ENCODE results near the gene KIAA1217.

KIAA1217 gene

DNA sequence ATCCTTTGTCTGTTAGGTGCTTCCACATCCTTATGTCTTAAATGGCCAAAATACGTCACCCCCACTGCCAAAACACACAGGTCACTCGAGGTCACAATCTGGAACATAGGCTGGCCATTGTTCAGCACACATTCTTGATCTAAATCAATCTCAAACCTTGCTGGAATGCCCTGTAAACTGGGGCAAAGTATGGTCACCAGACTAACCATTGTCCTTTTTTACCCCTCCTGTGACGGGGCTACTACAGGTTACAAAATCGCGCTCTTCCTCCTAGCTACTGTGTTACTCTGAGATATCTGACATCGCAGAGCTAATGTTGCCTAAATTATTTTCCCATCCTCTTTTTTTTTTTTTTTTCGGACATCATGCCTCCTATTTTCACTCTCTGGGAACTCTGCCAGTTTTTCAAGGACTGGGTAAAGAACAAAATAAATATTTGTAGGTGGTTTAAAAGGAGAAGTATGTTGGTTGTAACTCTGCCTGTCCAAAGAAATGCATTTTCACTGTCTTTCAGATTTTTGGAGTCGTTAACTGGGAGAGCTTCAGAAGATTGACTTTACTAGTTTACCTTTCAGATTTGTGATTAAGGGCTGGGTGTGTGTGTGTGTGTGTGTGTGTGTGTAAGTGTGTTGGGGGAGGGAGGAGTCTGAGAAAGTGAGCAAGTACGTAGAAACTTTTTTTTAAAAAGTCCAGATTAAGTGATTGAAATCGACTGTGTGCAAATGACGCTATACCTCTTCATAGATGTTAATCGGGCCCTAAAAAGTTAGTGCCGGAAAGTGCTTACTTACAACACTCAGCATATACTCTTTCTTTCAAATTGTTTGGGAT lies 942 bp upstream of the KIAA1217 start:
- no peak for DNase-seq (ENCODE audit: low read depth, low spot score)

DNA sequence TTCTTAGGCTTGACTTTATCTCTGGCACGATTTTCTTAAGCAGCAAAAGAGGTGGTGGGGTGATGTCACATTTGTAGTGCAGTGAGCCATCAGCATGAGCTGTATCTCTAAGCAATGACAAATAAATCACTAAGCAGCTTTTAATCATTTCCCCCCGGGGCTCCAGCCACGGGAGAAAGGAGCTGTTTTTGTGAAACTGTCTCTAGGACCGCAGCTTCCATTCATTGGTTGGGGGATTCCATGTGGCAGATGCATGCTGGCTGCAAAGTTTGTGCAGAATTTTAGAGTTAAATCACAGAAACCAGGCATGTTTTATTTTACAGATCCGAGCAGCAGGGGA lies 464 bp downstream of the KIAA1217 start:
- no peak for DNase-seq (ENCODE audit: low read depth, low spot score)

DNA sequence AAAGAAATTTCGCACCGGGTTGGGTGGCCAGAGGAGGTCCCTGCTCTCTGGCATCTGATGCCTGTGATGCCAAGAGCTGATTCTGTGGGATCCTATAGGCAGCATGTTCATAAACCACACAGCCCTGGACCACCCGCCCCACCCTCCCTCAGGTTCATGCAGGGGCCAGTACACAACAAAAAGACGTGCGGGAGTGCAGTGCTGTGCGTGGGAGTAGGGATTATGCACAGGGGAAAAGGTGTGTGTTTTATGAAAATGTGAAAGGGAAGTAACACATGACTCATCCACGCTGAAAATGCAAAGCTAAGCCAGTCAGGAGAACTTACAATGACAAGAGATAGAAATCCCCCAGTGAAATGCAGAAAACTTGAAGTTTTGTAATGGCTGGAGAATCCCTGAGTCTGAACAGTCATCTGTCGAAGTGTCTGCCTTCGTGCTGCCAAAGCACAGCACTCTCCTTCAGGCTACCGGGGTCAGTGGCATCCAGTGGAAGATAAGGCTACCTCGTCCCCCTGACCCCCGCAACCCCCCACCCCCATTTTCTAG lies 1.1 kb downstream of the KIAA1217 start:
- no peak for DNase-seq (ENCODE audit: low read depth, low spot score)

DNA sequence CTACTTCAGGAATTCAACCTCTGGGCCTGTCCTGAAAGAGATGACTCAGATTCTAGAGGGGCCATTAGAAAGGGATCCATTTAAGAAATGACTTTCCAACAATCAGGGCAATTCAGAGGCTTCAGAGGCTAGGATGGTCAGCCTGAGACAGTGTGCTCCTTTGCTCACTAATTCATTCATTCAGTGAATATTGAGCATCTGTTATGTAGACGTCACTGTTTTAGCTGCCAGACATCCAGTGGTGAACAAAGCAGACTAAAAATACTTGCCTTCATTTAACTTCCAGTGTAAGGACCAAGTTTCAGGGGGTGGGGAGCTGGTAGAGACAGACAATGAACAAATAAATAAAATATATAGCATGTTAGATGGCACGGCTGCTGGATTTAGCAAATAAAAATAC lies 1.6 kb downstream of the KIAA1217 start:
- DNase-seq (ENCODE audit: low read depth, low spot score), result no peak

DNA sequence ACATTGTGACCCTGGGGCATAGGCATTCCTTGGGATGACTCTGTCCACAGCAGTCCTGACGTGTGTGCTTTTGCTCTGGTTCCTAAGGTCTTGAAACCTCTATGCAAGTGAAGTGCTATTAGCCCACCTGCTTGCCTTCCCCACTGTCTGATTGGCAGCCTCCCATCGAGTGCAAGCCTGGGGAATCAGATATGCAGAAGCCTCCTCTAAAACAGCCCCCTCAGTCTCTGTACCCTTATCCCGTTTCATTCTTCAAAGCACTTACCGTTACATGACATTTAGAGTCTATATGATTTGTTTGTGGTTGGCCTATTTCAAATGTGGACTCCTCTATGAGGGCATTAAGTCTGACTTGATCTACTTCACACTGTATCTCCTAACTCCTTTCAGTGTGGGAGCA lies 4.3 kb downstream of the KIAA1217 start:
- DNase-seq (ENCODE audit: low read depth, low spot score), result no peak

DNA sequence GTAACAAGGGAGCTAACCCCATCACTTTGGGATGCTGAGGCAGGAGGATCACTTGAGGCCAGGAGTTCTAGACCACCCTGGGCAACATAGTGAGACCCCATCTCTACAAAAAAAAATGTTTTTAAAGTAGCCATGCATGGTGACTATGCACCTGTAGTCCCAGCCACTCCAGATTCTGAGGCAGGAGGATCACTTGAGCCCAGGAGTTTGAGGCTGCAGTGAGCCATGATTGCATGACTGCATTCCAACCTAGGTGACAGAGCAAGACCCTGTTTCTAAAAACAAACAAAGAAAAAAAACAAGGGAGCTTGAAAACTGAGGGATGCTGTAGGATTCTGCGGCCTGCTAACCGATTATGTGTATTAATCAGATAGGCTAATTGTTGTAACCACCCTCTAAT lies 4.9 kb downstream of the KIAA1217 start:
- no peak for DNase-seq (ENCODE audit: low read depth, low spot score)

DNA sequence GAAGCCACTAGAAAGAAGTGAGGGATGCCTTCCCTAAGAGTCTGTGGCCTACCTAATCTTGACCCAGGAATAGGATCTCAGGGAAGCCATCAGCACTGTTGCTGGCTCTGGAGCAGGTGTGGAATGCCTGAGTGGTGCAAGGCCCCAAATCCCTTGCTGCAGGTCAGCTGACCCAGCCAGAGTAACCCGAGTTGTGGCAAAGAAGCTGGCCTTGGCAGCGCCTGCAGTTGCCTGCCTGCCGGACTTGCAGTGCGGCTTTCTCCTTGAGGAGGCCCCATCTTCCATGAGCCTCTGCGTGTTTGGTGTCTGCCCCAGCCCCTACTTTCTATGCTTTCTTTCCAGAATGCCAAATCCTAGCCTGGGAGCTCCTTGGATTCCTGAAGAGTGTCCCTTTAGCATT lies 5.8 kb downstream of the KIAA1217 start:
- no peak for DNase-seq (ENCODE audit: low read depth, low spot score)

DNA sequence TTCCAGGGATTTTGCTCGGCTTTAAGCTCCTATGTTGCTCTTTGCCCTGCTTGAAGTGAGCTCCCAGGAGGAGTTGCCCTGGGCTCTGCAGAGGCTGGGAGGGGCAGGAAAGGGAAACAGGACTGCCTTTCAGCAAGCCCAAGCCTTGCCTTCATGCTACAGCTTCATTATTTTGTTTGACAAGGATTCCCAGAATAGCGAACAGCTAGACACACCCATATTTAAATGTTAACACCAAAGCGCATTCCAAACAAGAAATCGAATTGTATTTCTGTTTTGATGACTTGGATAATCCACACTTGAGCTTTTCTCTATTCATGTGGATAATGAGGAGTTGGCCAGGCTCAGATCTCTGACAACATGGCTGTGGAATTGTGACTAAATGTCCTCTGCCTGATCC lies 6.3 kb downstream of the KIAA1217 start:
- no peak for DNase-seq (ENCODE audit: low read depth, low spot score)

DNA sequence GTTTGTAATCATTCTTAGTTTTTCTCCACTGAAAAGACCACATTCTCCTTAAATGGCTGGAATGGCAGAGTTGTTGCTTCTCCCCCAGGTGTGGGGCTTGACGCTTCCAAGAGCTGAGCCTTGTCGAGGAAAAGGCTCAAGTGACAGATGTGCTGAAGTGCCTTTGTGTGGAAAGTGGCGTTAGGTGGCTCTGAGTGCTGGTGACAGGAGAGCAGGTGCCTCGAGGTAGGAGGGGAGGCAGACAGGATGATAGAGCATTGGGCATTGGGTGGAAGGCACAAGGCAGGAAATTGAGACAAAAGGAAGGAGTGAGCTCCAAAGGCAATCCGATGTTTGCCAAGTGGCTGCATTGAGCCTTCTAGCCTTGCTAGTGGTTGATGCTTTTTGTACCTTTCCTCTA lies 6.7 kb downstream of the KIAA1217 start:
- no peak for DNase-seq (ENCODE audit: low read depth, low spot score)

DNA sequence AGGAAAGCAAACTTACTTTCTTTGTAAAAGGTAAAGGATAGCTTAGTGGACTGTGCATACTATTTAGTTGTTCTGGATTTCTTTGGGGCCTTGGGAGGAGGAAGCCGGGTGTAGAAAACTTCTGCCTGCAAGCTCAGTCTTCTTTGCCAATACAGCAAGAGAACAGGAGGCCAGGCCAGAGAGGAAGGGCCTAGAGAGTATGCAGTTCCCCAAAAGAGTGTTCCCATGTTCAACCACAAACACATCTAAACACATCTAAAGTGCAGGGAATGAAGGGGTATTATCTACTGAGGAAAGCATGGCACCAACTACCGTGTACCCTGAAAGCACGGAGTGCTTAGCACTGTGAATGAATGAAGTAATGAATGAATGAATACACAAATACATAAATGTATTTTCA lies 11.0 kb downstream of the KIAA1217 start:
- no peak for DNase-seq (ENCODE audit: low read depth, low spot score)

DNA sequence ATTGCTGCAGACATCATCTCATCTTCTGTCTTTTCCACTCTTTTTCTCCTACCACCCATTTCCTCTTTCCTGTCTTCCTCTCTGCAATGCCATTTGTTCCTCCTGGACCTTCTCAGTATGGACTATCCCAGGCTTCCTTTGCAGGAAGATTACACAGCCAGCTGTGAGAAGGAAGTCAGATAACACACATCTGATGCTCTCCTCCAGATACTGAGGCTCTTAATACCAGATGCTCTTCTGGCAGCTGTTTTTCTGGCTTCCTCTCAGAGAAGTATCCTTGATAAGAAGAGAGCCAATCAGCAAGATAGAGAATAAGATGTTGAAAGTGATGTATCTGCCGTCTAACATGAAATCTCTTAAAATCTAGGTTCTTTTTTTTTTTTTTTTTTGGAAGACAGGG lies 14.4 kb downstream of the KIAA1217 start:
- DNase-seq (ENCODE audit: low read depth, low spot score), result no peak

DNA sequence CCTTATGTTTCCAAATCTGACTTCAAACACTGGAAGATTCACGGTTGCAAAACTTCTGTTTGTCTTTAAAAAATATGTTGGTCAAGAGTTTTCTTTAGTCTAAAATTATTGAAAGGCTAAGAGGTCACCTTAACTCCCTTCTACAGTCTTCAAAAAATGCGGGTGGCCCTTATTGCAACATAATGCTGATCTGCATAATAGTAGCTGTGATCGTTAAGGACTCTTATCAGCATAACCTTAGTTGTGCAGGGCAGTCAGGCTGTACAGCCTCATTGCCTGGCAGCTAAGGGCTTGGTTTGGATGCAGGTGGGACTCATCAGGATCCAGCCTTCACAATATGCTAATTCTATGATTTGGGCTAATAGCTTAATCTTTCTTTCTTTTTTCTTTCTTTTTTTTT lies 15.0 kb downstream of the KIAA1217 start:
- no peak for DNase-seq (ENCODE audit: low read depth, low spot score)

DNA sequence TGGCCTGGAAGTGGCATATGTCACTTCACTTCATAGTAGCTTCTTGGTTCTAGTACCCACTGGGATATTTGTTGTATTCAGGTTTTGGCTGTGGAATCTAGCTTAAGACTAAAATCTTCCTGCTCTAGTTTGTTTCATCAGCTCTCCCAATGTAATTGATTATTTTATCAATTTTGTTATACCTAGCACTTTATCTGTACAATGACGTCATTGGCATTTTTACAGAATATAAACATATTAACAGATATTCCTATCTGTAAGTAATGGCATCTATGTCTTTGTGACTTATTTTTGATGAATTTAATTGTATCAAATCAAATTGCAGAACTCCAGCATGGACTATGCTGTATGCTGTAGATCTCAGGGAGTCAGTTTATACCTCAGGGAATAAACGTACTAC lies 19.7 kb downstream of the KIAA1217 start:
- DNase-seq (ENCODE audit: low read depth, low spot score), result no peak

DNA sequence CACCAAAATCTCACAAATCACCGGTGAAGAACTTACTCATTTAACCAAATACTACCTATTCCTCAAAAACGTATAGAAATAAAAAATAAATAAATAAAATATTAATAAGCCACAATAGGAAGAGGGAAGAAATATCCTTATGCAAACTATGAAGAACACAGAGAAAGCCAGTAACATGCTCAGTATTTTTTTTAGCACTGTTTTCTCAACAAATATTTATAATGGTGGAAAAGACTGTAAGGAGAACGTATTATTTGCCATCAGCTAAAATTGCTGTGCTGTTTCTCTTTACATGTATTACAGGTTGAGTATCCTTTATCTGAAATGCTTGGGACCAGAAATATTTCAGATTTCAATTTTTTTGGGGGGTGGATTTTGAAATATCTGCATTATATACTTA lies 21.0 kb downstream of the KIAA1217 start:
- DNase-seq (ENCODE audit: low read depth, low spot score), result no peak

DNA sequence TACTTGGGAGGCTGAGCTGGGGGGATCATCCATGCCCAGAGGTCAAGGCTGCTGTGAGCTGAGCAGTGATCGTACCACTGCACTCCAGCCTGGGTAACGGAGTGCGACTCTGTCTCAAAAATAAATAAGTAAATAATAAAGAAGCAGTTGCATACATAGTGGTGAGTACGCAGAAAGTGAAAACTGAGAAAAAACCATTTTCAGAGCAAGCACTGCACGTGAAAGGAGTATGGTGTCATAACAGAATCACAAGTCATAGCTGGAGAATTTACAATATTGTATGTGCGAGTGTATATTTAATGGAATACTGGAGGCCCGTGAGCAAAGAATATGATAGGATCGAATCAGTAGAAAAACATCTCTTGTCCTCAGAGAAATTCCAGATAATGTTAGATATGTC lies 22.3 kb downstream of the KIAA1217 start:
- no peak for DNase-seq (ENCODE audit: low read depth, low spot score)

DNA sequence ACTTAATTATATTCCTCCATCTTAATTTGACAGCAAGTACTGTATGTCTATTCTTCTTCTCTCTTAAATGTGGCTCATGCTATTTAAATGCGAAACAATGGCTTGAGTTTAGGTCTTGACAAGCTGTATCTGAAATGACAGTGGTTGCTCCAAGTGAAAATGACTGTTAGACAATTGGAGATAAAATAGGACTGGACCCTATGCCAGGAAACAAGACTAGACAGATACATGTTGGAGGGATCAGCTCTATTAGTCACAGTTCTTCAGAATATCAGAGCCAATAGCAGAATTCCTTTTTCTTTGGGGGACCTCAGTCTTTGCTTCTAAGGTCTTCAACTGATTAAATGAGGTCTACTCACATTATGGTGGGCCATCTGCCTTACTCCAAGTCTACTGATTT lies 25.8 kb downstream of the KIAA1217 start:
- DNase-seq (ENCODE audit: low read depth, low spot score), result no peak

DNA sequence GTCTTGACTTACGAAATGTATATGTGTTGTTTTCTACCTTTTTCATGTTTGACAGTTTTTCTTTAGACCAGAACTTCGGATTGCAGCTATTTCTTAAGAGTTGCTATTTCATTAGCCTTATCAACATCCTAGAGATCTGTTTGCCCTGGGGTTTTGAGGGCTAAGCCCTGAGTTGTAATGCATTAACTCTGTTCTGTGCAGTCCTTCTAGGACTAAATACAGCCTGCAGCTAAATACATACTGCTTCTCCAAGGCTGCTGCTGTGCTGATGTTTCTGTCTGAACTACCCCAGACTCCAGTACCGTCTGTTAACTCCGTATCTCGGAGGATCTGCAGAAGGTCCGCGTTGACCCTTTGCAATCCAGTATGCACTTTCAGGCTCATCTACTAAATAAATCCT lies 26.5 kb downstream of the KIAA1217 start:
- no peak for DNase-seq (ENCODE audit: low read depth, low spot score)

DNA sequence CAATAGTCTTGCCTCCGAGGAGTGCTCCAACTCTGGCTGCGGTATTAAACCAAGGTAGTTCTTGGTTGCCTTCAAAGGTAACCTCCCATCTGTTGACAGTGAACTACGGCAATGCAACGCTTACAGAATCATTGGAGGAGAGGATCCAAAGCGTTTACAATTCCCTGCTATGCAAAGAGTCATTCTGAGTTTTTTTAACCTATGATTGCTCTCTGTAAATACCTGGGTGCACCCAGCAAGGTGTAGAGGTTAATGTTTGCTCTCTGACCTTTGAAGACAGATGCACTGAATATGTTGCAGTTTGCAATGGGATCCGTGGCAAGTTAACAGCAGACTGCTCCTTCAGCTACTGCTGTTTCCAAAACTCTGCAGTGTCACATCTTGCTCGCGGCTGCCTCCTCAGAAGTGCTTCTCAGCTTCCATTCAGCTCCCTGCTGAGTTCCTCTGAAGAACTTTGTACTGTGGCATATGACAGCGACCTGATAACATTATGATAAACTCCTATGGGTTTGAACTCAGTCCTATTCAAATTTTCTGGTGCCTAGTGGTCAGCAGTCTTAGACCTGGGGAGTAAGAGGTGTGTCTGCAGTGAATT lies 29.0 kb downstream of the KIAA1217 start:
- DNase-seq (ENCODE audit: low read depth, low spot score), result no peak

DNA sequence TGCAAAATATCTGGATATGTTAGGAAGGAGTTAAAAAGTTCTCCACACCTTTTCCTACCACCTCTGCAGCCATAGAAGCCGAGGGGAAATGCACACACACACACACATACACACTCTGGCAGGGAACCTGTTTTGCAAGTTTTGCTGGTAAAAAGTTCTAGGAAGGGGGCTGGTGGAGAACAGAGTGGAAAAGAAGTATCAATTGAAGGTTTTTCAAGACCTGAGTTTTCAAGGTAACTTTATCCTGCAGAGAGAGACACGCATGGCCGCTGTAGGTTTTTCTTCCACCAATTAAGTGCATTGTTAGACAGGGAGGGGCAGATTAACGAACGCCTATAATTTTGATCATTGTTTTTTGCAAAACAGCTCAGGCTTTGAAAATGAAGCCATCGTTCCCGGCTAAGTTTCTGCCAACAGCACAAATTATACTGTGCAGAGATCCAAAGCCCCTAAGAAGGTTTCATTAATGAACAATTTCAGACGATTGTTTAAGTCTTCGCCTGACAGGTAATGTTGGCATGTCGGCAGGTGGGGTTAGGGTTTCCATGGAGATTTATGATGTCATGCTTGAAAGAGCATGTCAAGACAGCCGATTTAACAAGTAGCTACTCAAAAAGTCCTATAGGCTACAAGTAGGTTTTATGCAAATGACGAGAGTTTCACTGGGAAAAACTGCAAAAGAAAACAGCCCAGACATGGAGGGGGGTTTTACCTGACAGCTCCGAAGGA lies 29.7 kb downstream of the KIAA1217 start:
- no peak for DNase-seq (ENCODE audit: low read depth, low spot score)

DNA sequence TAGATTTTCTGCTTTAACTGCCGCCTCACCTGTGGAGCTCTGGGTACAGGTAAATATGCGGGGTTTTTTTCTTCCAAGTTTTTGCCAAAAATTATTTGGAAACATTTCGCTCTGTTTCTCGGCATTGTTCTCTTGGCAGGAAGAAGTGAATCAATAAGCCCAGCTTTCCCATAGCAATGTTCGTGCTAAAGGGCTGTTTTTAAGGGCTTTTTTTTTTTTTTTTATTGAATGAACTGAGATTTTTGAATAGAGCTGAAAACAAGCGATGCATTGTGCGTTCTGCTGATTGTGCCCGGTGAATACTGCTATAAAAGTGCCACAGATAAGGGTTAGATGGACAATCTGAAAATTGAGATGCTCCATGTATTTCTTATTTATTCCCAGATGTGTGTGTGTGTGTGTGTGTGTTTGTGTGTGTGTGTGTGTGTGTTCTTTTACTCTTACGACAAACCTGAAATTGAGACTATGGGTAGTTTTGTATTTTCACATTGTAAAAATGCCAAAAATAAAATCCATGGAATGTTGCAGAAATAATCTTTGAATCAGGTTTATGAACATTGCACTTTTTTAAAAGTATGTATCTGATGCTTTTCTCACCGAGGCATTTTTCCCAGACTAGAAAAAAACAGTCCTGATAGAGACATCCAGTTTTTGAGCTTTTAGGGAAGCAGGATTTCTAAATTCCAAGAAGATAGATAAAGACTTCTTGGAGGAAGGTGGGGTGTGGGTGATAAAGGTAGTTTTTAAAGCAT lies 30.5 kb downstream of the KIAA1217 start:
- DNase-seq (ENCODE audit: low read depth, low spot score), result no peak

DNA sequence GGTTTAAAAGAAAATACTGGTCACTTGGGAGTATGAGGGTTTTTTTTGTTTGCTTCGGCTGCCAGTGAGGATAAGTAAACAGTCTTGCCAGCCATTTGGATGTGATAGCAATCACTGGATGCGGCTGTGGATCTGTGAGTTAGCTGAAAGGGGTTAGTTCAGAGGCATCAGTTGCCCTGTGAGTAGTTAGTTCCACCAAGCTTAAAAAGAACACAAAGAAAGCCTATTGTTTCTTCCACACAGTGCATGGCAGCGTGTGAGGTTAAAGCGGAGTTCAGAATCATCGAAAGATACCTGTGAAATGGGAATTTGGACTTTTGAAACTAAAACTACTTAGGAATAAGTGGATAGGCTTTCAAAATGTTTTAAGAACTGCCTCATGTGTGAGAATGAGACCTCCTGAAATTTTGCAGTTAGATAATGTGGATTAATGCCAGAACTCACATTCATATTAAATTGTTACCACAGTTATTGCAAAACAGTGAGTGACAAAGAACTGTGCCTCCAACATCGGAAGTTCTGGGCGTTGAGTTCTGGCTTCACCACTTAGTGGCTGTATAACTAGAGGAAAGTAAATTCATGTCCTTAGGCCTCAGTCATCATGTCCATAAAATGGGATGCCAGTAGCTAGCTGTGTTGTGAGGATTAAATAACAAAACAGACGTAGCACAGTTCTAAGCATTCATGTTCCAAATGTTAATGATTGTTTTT lies 31.3 kb downstream of the KIAA1217 start:
- no peak for DNase-seq (ENCODE audit: low read depth, low spot score)

Data from iPS DF 19.7 (cell line).